ENCODE measurements around the gene LARP4B.

The LARP4B gene

DNA sequence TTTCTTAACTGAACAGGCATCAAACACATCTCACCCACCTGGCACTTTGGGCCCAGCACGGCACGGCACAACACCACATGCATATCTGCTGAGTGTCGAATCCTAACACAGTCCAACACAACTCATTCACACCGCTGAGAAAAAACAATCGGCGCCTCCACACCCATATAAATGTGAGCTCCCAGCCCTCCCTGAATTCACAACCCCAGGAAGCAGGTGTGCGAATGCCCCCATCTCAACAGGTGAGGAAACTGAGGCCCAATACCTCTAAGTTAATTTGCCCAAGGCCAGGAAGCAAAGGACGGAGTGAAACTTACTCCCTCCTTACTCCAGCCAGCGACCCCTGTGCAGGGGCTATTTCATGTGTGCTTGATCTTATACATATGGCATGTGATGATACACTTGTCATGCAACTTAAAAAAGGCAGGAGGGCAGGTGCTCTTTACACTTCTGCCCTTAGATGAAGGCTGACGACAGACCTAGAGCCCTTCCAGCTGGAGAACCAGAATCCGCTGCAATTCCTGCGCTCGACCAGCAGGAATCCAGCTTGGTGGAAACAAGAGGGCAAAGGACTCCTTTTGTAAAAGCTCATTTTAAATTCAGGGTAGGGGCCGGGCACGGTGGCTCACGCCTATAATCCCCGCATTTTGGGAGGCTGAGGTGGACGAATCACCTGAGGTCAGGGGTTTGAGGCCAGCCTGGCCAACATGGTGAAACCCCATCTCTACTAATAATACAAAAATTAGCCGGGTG lies 116.0 kb downstream of the LARP4B start:
- DNase-seq (ENCODE audit: insufficient read length, low spot score) (no peak), FAIRE-seq (no peak)
- no peak for TF ChIP-seq POLR2A (IDR thresholded peaks at IDR 0.05; ENCODE audit: low read depth, low read length)

DNA sequence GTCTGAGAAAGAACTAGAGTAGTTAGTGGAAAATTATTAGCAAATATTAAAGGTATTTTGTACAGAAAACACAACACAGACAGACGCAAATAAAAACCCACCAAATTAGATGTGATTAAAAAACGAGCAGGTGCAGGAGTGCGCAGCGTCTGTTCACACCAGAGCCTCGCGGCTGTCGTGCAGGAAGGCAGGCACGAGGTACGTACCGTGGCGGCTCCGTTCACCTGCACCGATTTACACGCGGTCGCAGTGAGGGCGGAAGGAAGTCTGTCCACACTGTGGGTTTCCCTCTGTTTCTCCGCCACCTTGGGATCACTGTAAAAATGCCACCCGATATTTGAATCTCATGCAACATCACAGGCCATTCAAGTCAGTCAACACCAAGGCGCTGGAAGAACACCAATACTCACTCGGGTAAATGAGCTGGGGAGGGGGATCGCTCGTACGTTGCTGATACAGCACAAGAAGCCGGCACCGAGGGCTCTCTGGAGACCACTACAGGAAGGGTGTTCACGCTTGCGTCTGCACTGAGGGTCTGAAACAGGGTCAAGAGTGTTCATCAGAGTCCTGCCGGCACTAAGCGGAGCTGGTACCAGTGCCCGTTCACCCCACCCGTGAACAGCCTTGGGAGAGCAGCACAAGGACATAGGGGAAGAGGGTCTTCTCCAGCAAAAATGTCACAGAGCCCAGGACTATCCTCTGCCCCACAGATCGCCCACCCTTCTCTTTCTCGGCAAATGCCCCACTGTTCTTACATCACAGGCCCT lies 116.8 kb downstream of the LARP4B start:
- no peak for FAIRE-seq
- TF ChIP-seq POLR2A (IDR thresholded peaks at IDR 0.05; ENCODE audit: low read depth, low read length), result no peak
- DNase-seq (ENCODE audit: insufficient read length, low spot score), result no peak

DNA sequence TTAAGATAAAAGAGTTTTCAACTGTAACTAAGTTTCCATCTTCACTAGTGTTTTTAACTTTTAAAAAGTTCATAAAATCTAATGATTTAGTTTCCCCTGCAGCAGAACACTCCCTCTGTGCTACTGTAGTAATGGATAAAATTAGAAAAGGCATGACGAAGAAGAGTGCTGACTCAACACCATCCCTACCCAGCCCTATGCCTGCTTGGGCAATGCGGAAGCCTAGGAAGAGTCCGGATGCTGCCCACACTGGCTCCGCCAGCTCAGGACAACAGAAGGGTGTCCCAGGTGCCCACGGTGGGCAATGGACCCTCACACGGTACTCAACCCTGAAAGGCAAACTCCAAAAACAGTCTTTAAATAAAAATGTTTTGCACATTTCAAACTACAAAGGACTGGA lies 118.2 kb downstream of the LARP4B start:
- TF ChIP-seq POLR2A (IDR thresholded peaks at IDR 0.05; ENCODE audit: low read depth, low read length), result no peak
- no peak for DNase-seq (ENCODE audit: insufficient read length, low spot score)
- FAIRE-seq, result no peak

DNA sequence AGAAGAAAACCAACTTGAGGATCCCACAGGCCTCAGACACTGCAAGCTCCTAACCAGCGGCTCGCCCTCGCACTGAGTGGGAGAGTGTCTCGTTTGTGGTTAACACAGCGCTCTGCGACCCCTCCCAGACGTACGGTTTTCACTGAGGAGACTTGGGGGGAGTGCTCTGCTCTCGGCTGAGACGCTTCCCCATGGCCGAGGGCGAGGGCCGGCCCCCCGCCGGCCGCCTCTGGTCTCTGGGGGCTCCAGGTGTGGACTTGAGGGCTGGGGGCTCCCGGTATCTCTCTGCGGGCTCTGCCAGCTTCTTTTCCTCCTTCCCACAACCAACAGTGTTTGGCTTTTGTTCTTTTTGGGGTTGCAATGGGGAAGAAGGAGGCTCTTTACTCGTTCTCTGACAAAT lies 118.7 kb downstream of the LARP4B start:
- DNase-seq (ENCODE audit: insufficient read length, low spot score) (no peak), FAIRE-seq (no peak)
- TF ChIP-seq POLR2A (IDR thresholded peaks at IDR 0.05; ENCODE audit: low read depth, low read length), result no peak

DNA sequence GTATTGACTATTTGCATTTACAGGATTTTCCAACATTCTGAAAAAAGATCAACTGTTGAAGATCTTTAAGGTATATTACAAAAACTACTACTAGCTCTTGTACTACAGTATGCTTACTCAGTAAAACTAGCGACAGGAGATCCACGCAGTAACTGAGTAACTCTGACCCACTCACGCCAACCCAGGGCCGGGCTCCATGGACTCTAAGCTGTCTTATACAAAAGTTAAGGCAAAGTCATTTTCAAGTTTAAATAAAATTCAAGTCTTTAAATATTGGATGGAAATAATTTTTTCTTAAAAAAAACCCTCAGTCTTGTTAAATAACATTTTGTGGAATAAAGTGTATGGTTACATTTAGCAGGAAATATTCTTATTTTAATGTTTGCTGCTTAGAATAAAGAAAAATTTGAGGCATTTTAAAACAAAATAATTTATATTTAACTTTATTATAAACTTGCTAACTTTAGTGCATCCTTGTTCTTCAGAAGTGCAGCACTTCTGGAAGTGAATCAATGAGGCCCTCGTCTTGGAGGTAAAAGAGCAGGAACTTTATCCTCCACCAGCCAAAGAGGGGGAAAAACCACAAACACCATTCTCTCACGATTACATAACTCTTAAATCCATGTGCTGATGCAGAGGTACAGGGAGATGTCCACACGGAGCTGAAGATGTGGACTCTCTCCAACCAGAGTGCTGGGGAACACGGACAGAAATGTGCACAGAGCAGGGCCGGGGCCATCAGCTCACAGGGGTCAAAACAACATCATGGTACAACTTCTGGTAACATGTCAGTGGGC lies 119.9 kb downstream of the LARP4B start:
- no peak for DNase-seq (ENCODE audit: insufficient read length, low spot score)
- no peak for TF ChIP-seq POLR2A (IDR thresholded peaks at IDR 0.05; ENCODE audit: low read depth, low read length)
- FAIRE-seq, result no peak

DNA sequence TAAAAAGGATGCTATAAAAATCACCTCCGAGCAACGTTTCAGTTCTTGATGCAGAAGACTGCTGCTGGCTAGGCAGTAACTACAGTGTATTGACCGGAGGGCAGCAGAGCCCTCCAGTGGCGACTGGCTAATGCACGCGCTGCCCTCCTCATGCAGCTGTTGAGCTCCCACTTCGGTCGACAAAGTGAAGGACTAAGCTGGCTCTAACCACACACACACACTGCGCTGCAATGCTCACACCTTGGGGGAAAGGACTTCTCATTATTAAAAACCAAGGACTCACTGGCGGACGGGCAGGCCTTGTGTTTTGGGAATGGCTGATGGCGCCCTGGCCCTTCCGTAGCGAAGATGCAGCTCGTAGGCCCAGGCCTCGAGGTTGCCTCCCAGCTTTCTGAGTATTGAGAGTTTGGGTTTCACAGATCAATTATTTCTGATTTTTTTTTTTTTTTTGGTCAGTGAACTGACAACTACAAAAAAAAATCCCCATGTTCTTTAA lies 121.1 kb downstream of the LARP4B start:
- DNase-seq (ENCODE audit: insufficient read length, low spot score) (no peak), FAIRE-seq (no peak)
- no peak for TF ChIP-seq POLR2A (IDR thresholded peaks at IDR 0.05; ENCODE audit: low read depth, low read length)

DNA sequence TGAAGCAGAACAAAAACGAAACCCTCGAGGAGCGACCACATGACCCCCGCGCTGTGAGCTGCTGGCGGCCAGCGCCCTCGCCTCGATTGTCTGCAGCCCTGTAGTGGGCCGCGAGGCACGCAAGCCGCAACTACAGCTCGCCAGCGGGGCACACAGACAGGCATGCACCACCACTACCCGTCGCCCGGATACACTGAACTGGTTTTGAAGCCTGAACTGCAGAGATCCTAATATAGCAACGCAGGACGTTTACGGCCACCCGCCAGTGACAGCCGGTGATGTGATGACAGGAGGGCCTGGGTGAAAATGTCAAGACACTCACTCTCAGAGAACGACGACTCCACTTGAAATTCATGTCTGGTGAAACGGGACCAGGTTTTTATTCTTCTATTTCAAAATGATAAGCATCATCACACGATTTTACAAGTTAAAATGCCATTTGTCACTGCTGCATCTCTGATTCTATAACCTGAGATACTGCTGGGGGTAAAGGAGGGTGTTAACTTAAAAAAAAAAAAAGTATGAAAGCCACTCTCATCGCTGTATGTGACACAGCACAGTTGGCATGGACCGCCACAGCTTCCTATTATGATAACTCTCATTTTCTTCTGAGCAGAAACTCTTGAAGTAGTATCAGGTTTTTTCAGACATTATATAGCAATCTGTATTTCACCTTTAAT lies 121.7 kb downstream of the LARP4B start:
- FAIRE-seq, result no peak
- DNase-seq (ENCODE audit: insufficient read length, low spot score), result no peak
- no peak for TF ChIP-seq POLR2A (IDR thresholded peaks at IDR 0.05; ENCODE audit: low read depth, low read length)

DNA sequence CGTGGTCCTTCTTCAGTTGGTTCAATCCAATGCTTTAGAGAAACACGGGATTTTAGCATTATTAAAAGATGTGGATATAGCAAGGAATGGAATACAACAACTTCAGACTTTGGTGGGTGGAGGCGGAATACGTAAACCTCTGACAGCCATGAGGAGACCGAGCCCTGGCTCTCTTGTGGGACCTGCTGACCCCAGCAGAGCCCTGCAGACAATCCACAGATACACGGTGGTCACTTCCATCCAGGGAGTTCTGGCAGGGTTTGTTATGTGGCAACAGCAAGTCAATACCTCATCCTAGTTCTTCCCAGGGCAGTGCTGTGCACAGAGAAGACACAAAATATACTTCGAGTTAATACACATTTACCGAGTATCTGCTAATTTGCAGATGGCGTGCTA lies 123.5 kb downstream of the LARP4B start:
- no peak for FAIRE-seq
- no peak for DNase-seq (ENCODE audit: insufficient read length, low spot score)
- no peak for TF ChIP-seq POLR2A (IDR thresholded peaks at IDR 0.05; ENCODE audit: low read depth, low read length)

DNA sequence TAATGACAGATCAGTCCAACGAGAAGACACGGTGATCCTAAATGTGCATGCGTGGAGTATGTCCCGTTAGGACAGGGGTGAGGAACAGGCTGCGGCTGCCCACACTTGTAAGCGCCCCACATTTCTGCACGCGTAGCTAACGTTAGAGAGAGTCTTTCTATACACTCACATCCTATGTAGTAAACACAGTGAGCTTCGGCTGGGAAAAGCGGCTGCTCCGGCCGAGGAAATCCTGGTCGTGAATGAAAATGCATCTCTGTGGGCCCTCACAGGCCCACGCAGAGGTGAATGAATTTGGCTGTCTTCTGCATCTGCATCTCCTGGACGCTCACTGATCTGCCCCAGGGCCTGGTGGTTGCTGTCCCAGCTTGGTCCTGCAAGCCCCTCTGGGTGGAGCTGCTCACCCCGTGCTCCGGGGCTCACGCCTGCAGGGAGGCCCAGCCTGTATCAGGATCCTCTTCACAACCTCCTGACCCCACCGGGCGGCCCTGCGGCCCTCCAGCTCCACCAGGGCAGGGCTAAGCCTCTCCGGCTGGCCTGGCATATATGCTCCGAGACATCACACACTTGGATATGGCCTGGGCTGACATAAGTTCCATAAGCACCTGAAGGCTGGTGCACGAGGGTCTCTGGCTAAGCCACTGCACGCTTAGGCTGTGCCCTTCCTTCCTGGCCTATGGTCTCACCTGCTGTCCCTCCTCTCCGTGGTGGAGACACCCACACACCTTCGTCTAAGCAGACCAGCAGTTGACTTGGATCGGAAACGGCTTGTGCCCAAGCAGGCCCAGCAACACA lies 124.1 kb downstream of the LARP4B start:
- DNase-seq (ENCODE audit: insufficient read length, low spot score) (no peak), FAIRE-seq (no peak)
- no peak for TF ChIP-seq POLR2A (IDR thresholded peaks at IDR 0.05; ENCODE audit: low read depth, low read length)

DNA sequence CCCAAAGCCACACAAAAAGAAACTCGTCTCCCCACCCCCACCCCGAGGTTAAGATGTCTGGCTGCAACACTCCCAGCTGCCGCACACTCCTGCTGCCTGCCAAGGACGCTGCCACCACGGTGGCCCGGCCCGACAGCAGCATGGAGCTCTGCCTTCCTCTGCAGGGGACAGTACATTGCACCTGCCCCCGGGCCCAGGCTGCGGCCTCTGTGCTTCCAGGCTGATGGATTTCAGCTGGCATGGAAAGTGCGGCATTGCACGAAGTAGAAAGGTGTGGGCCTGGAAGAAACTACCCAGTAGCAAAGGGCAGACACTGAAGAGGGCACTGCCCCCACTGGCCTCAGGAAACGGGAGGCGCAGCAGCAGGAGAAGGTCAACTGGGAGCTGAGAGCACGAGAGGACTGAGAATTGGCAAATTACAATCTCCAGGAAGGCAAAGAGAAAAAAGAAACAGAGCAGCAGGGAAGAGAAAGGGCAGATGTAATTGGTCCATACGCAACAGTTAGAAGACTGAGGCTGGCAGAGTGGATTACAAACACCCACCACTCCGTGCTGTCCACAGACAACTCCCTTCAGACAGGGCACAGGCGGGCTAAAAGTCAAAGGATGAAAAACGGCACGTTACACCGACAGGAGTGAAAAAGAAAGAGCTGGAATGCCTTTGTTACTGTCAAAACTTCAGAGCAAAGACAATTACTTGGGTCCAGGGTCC lies 124.9 kb downstream of the LARP4B start:
- no peak for TF ChIP-seq POLR2A (IDR thresholded peaks at IDR 0.05; ENCODE audit: low read depth, low read length)
- no peak for DNase-seq (ENCODE audit: insufficient read length, low spot score)
- FAIRE-seq, result no peak

DNA sequence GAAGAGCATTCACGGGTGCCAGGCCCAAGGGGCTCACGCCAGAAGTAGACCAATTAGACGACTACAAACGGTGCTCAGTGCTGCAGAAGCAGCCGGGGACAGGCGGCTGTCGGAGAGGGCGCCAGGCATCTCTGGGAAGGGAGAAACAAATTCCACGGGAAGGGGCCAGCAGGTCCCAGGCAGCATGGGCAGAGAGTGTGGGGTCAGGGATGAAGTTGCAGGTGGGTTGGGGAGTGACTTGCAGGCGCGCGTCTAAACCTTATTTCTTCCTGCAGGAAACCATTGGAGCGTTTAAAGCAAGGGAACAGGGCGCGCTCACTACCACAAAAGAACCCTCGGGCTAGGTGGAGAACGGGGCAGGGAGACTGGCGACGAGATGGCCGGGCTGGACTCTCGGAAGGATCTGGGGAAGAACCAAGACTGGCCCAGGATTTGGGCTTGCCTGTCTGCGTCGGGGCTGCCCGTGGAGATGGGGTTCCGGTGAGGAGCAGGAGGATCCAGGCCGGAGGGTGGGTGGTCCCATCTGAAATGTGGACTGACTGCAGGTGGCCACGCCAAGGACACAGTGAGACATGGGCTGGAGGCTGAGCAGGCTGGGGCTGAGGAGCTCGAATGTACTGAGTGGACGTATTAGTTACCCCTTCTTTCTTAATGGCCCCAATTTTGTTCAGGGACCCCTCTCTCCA lies 125.7 kb downstream of the LARP4B start:
- DNase-seq (ENCODE audit: insufficient read length, low spot score) (no peak), FAIRE-seq (no peak)
- TF ChIP-seq POLR2A (IDR thresholded peaks at IDR 0.05; ENCODE audit: low read depth, low read length), result no peak
